MM.1S (cell line): ENCODE data around the gene TRMU.

ENCODE experiments used
- DNase-seq: peaks from one replicate; pipeline ENCODE4 v3.0.0-alpha.2; 2015
- H2AFZ ChIP-seq: fragments of 300-600 bp; sonication (generic); 2 replicates; pipeline ENCODE4 v1.6.0; 2016; ENCODE audit warnings: antibody characterized with exemption, low read length
- H3F3A ChIP-seq: fragments of 300-600 bp; sonication (generic); 2 replicates; pipeline ENCODE4 v1.6.1; 2016; ENCODE audit warnings: mild to moderate bottlenecking, antibody characterized with exemption, low read length, moderate library complexity, mixed read lengths; ENCODE audit not compliant: insufficient read depth
- H3K27ac ChIP-seq: fragments of 300-600 bp; sonication (generic); 2 replicates; pipeline ENCODE4 v1.5.1; 2016; ENCODE audit warnings: mild to moderate bottlenecking, low read length
- H3K27me3 ChIP-seq: fragments of 300-600 bp; sonication (generic); replicated peaks from 2 replicates; pipeline ENCODE4 v1.6.0; 2016; ENCODE audit warnings: low read length; ENCODE audit not compliant: insufficient read depth
- H3K36me3 ChIP-seq: fragments of 300-600 bp; sonication (generic); replicated peaks from 2 replicates; pipeline ENCODE4 v1.6.1; 2016; ENCODE audit warnings: mild to moderate bottlenecking, low read length, mixed read lengths; ENCODE audit not compliant: insufficient read depth
- H3K4me1 ChIP-seq: fragments of 300-600 bp; sonication (generic); 2 replicates; pipeline ENCODE4 v1.6.1; 2016; ENCODE audit warnings: low read length, mixed read lengths
- H3K4me2 ChIP-seq: fragments of 300-600 bp; sonication (generic); 2 replicates; pipeline ENCODE4 v1.6.0; 2016; ENCODE audit warnings: low read depth, low read length
- H3K4me3 ChIP-seq: fragments of 300-600 bp; sonication (generic); 2 replicates; pipeline ENCODE4 v1.5.1; 2016; ENCODE audit warnings: low read length, mixed read lengths
- H3K79me2 ChIP-seq: fragments of 300-600 bp; sonication (generic); 2 replicates; pipeline ENCODE4 v1.6.1; 2016; ENCODE audit warnings: mixed run types, low read length, mixed read lengths
- H3K9ac ChIP-seq: fragments of 300-600 bp; sonication (generic); 2 replicates; pipeline ENCODE4 v1.6.1; 2016; ENCODE audit warnings: low read length, mixed read lengths
- H3K9me2 ChIP-seq: fragments of 300-600 bp; sonication (generic); replicated peaks from 2 replicates; pipeline ENCODE4 v1.6.1; 2016; ENCODE audit warnings: mild to moderate bottlenecking, low read length, mixed read lengths; ENCODE audit not compliant: insufficient read depth
- H3K9me3 ChIP-seq: fragments of 300-600 bp; sonication (generic); replicated peaks from 2 replicates; pipeline ENCODE4 v1.6.1; 2016; ENCODE audit warnings: mild to moderate bottlenecking, low read length, mixed read lengths; ENCODE audit not compliant: insufficient read depth
- H4K20me1 ChIP-seq: fragments of 300-600 bp; sonication (generic); 2 replicates; pipeline ENCODE4 v1.6.1; 2016; ENCODE audit warnings: mild to moderate bottlenecking, low read length, moderate library complexity, mixed read lengths; ENCODE audit not compliant: insufficient read depth
- EZH2 ChIP-seq: fragments of 300-600 bp; sonication (generic); optimal IDR thresholded peaks from 2 replicates; pipeline ENCODE3; 2017; ENCODE audit warnings: low read depth, mild to moderate bottlenecking, antibody characterized with exemption, low read length, mixed read lengths
- EZH2phosphoT487 ChIP-seq: fragments of 300-600 bp; sonication (generic); IDR thresholded peaks from 2 replicates; pipeline ENCODE4 v1.6.1; 2018; ENCODE audit warnings: antibody characterized with exemption, low read length
- TF ChIP-seq, protein P1 (sequence below): fragments of 300-600 bp; sonication (generic); IDR thresholded peaks from 2 replicates; pipeline ENCODE4 v1.5.1; 2016; ENCODE audit warnings: antibody characterized with exemption, low read length, mixed read lengths

TRMU gene

DNA sequence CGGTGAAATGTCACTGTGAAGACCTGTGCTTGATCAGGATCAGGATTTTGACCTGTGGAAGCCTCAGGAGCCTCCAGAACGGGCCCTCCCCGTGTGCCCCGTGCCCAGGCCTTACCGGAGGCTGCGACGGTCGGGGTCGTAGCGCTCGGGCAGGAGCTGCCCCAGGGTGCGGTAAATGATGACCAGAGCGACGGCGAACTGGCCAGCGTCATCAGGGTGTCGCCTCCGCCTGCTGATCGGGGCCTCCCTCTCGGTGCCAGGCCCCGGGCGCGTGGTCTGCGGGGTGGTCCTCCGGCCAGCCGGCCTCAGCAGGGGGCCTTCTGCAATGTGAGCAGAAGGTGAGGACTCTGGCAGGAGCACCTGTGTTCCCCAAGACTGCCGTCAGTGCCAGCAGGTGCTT lies 46.2 kb downstream of the TRMU start:
- Histone ChIP-seq H3K9me2 (no peaks in the 10 kb centered on the region), H3K9me3 (no peaks in the 10 kb centered on the region), H3K4me2 (no peak overlapping the region), H2AFZ (no peak overlapping the region), H3K4me1 (no peaks in the 10 kb centered on the region), H3K9ac (no peak overlapping the region), H4K20me1 (no peaks in the 10 kb centered on the region), H3K36me3 (no peaks in the 10 kb centered on the region), H3K27me3 (peaks cover 72% of the 10 kb centered on the region), H3K79me2 (no peaks in the 10 kb centered on the region), H3F3A (no peaks in the 10 kb centered on the region), H3K27ac (no peak overlapping the region), H3K4me3 (no peak overlapping the region)
- DNase-seq = no peak
- TF ChIP-seq EZH2 (no peak), EZH2phosphoT487 (no peak)
- TF ChIP-seq, protein P1, sequence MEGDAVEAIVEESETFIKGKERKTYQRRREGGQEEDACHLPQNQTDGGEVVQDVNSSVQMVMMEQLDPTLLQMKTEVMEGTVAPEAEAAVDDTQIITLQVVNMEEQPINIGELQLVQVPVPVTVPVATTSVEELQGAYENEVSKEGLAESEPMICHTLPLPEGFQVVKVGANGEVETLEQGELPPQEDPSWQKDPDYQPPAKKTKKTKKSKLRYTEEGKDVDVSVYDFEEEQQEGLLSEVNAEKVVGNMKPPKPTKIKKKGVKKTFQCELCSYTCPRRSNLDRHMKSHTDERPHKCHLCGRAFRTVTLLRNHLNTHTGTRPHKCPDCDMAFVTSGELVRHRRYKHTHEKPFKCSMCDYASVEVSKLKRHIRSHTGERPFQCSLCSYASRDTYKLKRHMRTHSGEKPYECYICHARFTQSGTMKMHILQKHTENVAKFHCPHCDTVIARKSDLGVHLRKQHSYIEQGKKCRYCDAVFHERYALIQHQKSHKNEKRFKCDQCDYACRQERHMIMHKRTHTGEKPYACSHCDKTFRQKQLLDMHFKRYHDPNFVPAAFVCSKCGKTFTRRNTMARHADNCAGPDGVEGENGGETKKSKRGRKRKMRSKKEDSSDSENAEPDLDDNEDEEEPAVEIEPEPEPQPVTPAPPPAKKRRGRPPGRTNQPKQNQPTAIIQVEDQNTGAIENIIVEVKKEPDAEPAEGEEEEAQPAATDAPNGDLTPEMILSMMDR = no peak

DNA sequence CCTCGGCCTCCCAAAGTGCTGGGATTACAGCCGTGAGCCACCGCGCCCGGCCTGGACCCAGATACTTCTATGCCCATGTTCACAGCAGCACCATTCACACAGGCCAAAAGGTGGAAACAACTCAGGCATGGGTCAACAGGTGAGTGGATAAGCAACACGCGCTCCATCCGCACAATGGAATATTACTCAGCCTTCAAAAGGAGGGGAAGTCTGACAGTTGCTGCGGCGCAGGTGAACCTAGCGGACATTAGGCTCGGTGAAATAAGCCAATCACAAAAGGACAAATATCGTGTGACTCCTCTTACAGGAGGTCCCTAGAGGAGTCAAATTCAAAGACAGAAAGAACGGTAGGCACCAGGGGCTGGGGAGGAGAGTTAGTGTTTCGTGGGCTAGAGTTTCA lies 47.0 kb downstream of the TRMU start:
- no peaks in the 10 kb centered on the region for H3K79me2 ChIP-seq
- no peaks in the 10 kb centered on the region for H4K20me1 ChIP-seq
- no peak overlapping the region for H3K9ac ChIP-seq
- H2AFZ ChIP-seq = no peak overlapping the region
- no peak for TF ChIP-seq EZH2phosphoT487
- TF ChIP-seq, protein P1 = no peak
- no peak for TF ChIP-seq EZH2
- DNase-seq = no peak
- H3K9me3 ChIP-seq = no peaks in the 10 kb centered on the region
- no peak overlapping the region for H3K4me3 ChIP-seq
- H3K36me3 ChIP-seq = no peaks in the 10 kb centered on the region
- H3K4me2 ChIP-seq = no peak overlapping the region
- no peak overlapping the region for H3K27ac ChIP-seq
- no peaks in the 10 kb centered on the region for H3K9me2 ChIP-seq
- peaks cover 74% of the 10 kb centered on the region for H3K27me3 ChIP-seq
- no peaks in the 10 kb centered on the region for H3F3A ChIP-seq
- no peaks in the 10 kb centered on the region for H3K4me1 ChIP-seq

DNA sequence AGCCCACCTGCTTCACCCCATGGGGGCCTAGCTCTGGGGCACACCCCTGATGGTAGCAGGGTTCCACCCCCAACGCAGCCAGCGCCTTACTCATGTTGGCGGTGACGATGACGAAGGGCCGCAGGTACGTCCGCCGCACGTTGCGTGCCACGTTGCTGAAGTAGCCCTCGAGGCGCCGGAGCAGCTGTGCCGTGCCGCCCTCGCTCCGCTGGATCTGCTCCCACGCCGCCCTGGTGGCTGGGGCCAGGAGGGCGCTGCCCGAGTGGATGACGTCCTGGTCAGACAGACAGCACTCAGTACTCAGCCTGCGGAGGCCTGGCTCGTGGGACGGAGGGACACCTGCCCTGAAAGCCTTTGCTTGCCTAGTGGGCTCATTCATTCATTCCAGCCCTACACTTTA lies 50.8 kb downstream of the TRMU start:
- no peak overlapping the region for H3K27ac ChIP-seq
- no peaks in the 10 kb centered on the region for H3K4me1 ChIP-seq
- H3K79me2 ChIP-seq = no peaks in the 10 kb centered on the region
- no peaks in the 10 kb centered on the region for H3K9me2 ChIP-seq
- H3F3A ChIP-seq = no peaks in the 10 kb centered on the region
- no peaks in the 10 kb centered on the region for H4K20me1 ChIP-seq
- DNase-seq = no peak
- no peak overlapping the region for H2AFZ ChIP-seq
- H3K4me3 ChIP-seq = no peak overlapping the region
- H3K9me3 ChIP-seq = no peaks in the 10 kb centered on the region
- H3K27me3 ChIP-seq = peaks cover 65% of the 10 kb centered on the region
- no peak overlapping the region for H3K4me2 ChIP-seq
- TF ChIP-seq, protein P1 = no peak
- TF ChIP-seq EZH2 (no peak), EZH2phosphoT487 (no peak)
- no peak overlapping the region for H3K9ac ChIP-seq
- H3K36me3 ChIP-seq = no peaks in the 10 kb centered on the region
